Suprapubic skin (tissue), 4 donors: Measurements from ENCODE around the gene PTMS. TPM values are rescaled to one million over a fixed set of nuclear protein-coding genes. Genes with fewer than 3 reads are reported as not detected.

Source experiments
- DNase-seq, 2 donors: peaks; one replicate each; pipeline ENCODE4 v3.0.0-alpha.2; 2019; ENCODE audit warnings: low spot score in 2 of 2
- H3K27ac ChIP-seq: fragments of 200-600 bp; sonication (generic); one replicate; pipeline ENCODE4 v1.5.1; 2019
- H3K27me3 ChIP-seq: fragments of 200-600 bp; sonication (generic); one replicate; pipeline ENCODE4 v1.5.1; 2019
- H3K36me3 ChIP-seq: fragments of 200-600 bp; sonication (generic); one replicate; pipeline ENCODE4 v1.5.1; 2019
- H3K4me1 ChIP-seq: fragments of 200-600 bp; sonication (generic); one replicate; pipeline ENCODE4 v1.5.1; 2019
- H3K4me3 ChIP-seq: fragments of 200-600 bp; sonication (generic); one replicate; pipeline ENCODE4 v1.5.1; 2019; ENCODE audit warnings: mild to moderate bottlenecking
- H3K9me3 ChIP-seq: fragments of 200-600 bp; sonication (generic); one replicate; pipeline ENCODE4 v1.5.1; 2019
- EP300 ChIP-seq: sonication (generic); formaldehyde crosslinking; IDR thresholded peaks from one replicate; pipeline ENCODE4 v1.6.1; 2017; ENCODE audit warnings: antibody characterized with exemption
- POLR2A ChIP-seq, 2 donors: fragments of 450-650 bp; IDR thresholded peaks; one replicate each; pipeline ENCODE4 v1.6.1; 2017; ENCODE audit warnings: antibody characterized with exemption in 2 of 2, mild to moderate bottlenecking in 2 of 2, moderate library complexity in 2 of 2
- POLR2AphosphoS5 ChIP-seq, 3 donors: sonication (generic); formaldehyde crosslinking; IDR thresholded peaks; one replicate each; pipeline ENCODE4 v1.6.1; 2017; ENCODE audit warnings: antibody characterized with exemption in 3 of 3
- WGBS: methylation state at CpG from one replicate; pipeline ENCODE4 v1.1.5; 2018; 5-methylcytosine and 5-hydroxymethylcytosine counted together
- total RNA-seq, 4 donors: library from RNA; depleted of rRNA; stranded (reverse); fragments of >200 nt; gene quantifications; one replicate each; pipeline ENCODE4 v1.1.0, GENCODE V29; 2016
- TF ChIP-seq, protein P1 (sequence below), 2 donors: fragments of 200-600 bp in 1 of 2; fragments of 450-650 bp in 1 of 2; sonication (generic) in 1 of 2; IDR thresholded peaks; one replicate each; pipeline ENCODE4 v1.5.1; 2016 to 2019; ENCODE audit warnings: antibody characterized with exemption in 2 of 2, mild to moderate bottlenecking in 1 of 2, moderate library complexity in 1 of 2

The PTMS gene
- total RNA-seq, 4 donors from 2014 or later, result 91.2 to 128 (median 99.8) TPM

DNA sequence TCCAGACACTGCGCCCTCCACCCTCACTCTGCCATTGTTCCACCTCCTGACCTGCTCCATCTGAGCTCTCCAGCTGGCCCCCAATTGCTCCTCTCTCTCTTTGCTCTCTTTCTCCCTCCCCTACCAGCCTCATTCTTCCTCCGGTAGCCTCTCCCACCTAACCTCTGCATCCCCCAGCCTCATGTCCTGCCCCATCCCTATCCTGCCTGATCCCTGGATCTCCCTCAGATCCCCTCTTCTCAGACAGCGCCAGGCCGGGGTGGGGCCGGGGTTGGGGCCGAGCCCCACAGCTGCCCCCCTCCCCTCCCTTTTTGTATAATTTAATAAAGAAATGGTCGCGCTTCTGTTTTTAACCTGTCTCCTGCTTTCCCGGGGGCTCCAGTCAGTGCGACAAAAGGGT lies 4.4 kb downstream of the PTMS start:
- H3K27ac ChIP-seq, result peak overlapping the region; percentile 4
- H3K4me3 ChIP-seq, result no peak overlapping the region
- peaks cover 62% of the 10 kb centered on the region for H3K4me1 ChIP-seq
- 82% methylated on average over 10 of the region's 10 CpGs for WGBS
- no peak for DNase-seq
- no peaks in the 10 kb centered on the region for H3K27me3 ChIP-seq
- TF ChIP-seq POLR2AphosphoS5 (IDR thresholded peaks at IDR 0.05) (no peak), EP300 (no peak), POLR2A (IDR thresholded peaks at IDR 0.05) (no peak)
- no peaks in the 10 kb centered on the region for H3K9me3 ChIP-seq
- H3K36me3 ChIP-seq, result peaks cover 19% of the 10 kb centered on the region

GRCh38 chr12:6771091-6771495 lies 4.9 kb downstream of the PTMS start:
- Histone ChIP-seq H3K36me3 (peaks cover 19% of the 10 kb centered on the region), H3K4me3 (no peak overlapping the region), H3K27ac (peak overlapping the region; percentile 4), H3K4me1 (peaks cover 57% of the 10 kb centered on the region), H3K27me3 (no peaks in the 10 kb centered on the region), H3K9me3 (no peaks in the 10 kb centered on the region)
- no peak for DNase-seq
- WGBS, result 77% methylated on average over 4 of the region's 4 CpGs
- TF ChIP-seq POLR2A (IDR thresholded peaks at IDR 0.05) (no peak), EP300 (no peak), POLR2AphosphoS5 (IDR thresholded peaks at IDR 0.05) (no peak)
- TF ChIP-seq, protein P1, sequence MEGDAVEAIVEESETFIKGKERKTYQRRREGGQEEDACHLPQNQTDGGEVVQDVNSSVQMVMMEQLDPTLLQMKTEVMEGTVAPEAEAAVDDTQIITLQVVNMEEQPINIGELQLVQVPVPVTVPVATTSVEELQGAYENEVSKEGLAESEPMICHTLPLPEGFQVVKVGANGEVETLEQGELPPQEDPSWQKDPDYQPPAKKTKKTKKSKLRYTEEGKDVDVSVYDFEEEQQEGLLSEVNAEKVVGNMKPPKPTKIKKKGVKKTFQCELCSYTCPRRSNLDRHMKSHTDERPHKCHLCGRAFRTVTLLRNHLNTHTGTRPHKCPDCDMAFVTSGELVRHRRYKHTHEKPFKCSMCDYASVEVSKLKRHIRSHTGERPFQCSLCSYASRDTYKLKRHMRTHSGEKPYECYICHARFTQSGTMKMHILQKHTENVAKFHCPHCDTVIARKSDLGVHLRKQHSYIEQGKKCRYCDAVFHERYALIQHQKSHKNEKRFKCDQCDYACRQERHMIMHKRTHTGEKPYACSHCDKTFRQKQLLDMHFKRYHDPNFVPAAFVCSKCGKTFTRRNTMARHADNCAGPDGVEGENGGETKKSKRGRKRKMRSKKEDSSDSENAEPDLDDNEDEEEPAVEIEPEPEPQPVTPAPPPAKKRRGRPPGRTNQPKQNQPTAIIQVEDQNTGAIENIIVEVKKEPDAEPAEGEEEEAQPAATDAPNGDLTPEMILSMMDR (IDR thresholded peaks at IDR 0.05), result no peak

DNA sequence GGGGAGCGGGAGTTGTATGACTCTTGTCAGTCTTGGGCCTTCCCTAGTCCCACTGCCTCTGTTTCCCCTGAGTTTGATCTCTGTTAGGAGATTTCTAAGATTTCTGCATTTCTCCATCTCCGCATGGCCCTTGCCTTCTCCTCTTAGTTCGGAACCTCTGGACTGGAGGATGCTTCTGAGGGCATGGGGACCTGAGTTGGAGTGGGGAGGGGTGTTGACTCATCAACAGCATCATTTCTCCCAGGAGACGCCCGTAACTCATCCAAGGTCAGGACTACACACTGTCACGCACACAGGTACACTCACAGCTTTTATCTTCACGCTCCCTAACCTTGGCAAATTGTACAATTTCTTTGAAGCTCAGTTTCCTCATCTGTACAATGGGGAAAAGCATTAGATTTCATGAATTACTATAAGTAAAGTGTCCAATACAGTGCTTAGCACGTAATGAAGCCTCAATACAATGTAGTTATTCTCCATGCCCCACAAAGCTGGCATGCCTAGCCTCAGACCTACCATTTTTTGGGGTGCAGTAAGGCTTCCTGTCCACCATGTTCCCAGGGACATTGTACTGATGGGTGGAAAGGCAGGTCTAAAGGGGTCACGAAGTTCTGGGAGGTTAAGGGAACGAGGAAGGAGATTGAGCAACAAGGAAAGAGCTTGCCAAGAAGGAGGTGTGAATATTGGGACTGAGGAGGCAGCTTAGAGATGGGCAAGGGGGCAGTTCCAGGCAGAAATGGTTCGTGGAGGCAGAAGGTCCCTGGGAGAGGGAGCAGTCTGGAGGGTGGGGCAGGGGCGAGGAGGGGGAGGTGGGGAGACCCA lies 5.6 kb downstream of the PTMS start:
- WGBS, result 73% methylated on average over 12 of the region's 12 CpGs
- no peak overlapping the region for H3K4me3 ChIP-seq
- DNase-seq, result no peak
- no peaks in the 10 kb centered on the region for H3K9me3 ChIP-seq
- peak overlapping the region; percentile 4 for H3K27ac ChIP-seq
- peaks cover 57% of the 10 kb centered on the region for H3K4me1 ChIP-seq
- peaks cover 19% of the 10 kb centered on the region for H3K36me3 ChIP-seq
- no peaks in the 10 kb centered on the region for H3K27me3 ChIP-seq
- TF ChIP-seq, protein P1 (IDR thresholded peaks at IDR 0.05), result peak in 1 of 2 donors; percentile 6
- TF ChIP-seq POLR2A (IDR thresholded peaks at IDR 0.05) (no peak), EP300 (no peak), POLR2AphosphoS5 (IDR thresholded peaks at IDR 0.05) (no peak)

GRCh38 chr12:6772331-6772695 lies 6.2 kb downstream of the PTMS start, which contains the start of gene LAG3:
Gene LAG3, plus strand, starts transcription at chr12:6772520. Its CDS starts 333 bp downstream, at chr12:6772853.
- Histone ChIP-seq H3K9me3 (no peaks in the 10 kb centered on the region), H3K27me3 (no peaks in the 10 kb centered on the region), H3K27ac (peak within 1 kb of the TSS; percentile 4), H3K36me3 (peaks cover 19% of the 10 kb centered on the region), H3K4me3 (peak within 1 kb of the TSS; percentile 9), H3K4me1 (peaks cover 56% of the 10 kb centered on the region)
- TF ChIP-seq POLR2A (IDR thresholded peaks at IDR 0.05) (no peak), EP300 (no peak), POLR2AphosphoS5 (IDR thresholded peaks at IDR 0.05) (no peak)
- TF ChIP-seq, protein P1 (IDR thresholded peaks at IDR 0.05), result no peak
- DNase-seq, result no peak
- 64% methylated on average over 14 of the region's 15 CpGs for WGBS

DNA sequence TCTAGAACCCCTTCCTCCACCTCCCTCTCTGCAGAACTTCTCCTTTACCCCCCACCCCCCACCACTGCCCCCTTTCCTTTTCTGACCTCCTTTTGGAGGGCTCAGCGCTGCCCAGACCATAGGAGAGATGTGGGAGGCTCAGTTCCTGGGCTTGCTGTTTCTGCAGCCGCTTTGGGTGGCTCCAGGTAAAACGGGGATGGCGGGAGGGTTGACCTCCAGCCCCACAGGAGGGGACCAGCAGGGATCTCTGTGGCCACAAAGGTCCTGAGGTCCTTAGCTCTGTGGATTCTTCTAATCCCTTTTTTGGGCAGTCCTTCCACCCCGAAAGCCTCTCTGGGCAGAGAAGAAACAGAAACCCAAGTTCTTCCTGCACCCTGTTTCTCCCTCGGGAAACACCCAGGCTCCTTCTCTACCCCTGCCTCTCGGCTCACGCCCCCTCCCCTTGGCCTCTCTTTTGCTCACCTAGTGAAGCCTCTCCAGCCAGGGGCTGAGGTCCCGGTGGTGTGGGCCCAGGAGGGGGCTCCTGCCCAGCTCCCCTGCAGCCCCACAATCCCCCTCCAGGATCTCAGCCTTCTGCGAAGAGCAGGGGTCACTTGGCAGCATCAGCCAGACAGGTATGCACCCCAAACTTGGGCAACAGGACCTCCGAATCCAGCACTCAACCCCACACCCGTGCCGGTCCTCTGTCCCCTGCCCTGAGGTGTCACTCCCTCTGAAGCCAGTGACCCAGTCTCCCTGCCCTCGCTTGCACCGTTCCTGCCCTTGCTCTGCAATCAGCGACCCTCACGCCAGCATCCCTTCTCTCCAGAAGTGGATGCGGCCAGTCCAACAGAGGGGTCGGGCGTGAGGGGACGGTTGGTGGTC lies 6.8 kb downstream of the PTMS start:
- H3K36me3 ChIP-seq, result peaks cover 19% of the 10 kb centered on the region
- H3K4me3 ChIP-seq, result peak overlapping the region; percentile 9
- DNase-seq, result no peak
- peaks cover 52% of the 10 kb centered on the region for H3K4me1 ChIP-seq
- no peak overlapping the region for H3K27ac ChIP-seq
- TF ChIP-seq, protein P1 (IDR thresholded peaks at IDR 0.05), result no peak
- TF ChIP-seq POLR2AphosphoS5 (IDR thresholded peaks at IDR 0.05), result no peak
- TF ChIP-seq POLR2A (IDR thresholded peaks at IDR 0.05), result no peak
- no peak for TF ChIP-seq EP300
- H3K27me3 ChIP-seq, result no peaks in the 10 kb centered on the region
- no peaks in the 10 kb centered on the region for H3K9me3 ChIP-seq
- WGBS, result 86% methylated on average over 17 of the region's 21 CpGs
